Loucy (cell line): ENCODE data around the gene GAST.
A peak's percentile ranks its signal among the peaks of the same experiment; 100 is the strongest.
"Not testable (repeated sequence)": the region's sequence is repeated elsewhere in the genome, so short reads cannot be mapped to it uniquely, and the experiment has no call there.

Experiments
- H2AFZ ChIP-seq: fragments of 200-600 bp; sonication (generic); 2 replicates; pipeline ENCODE4 v1.6.0; 2016; ENCODE audit warnings: antibody characterized with exemption, mild to moderate bottlenecking, low read length, moderate library complexity
- H3F3A ChIP-seq: fragments of 200-600 bp; 2 replicates; pipeline ENCODE4 v1.6.0; 2016; ENCODE audit warnings: antibody characterized with exemption, low read depth, mild to moderate bottlenecking
- H3K27me3 ChIP-seq: fragments of 200-600 bp; sonication (generic); 2 replicates; pipeline ENCODE4 v1.6.1; 2014; ENCODE audit warnings: low read length, mild to moderate bottlenecking; ENCODE audit not compliant: insufficient read depth, poor library complexity, severe bottlenecking
- H3K36me3 ChIP-seq: fragments of 200-600 bp; sonication (generic); 2 replicates; pipeline ENCODE4 v1.6.1; 2016; ENCODE audit warnings: low read length; ENCODE audit not compliant: insufficient read depth
- H3K4me1 ChIP-seq: fragments of 200-600 bp; sonication (generic); 2 replicates; pipeline ENCODE4 v1.5.1; 2014; ENCODE audit warnings: low read length, mild to moderate bottlenecking; ENCODE audit not compliant: insufficient read depth, poor library complexity, severe bottlenecking
- H3K4me2 ChIP-seq: fragments of 200-600 bp; sonication (generic); 2 replicates; pipeline ENCODE4 v1.6.0; 2014; ENCODE audit warnings: antibody characterized with exemption, low read length, low read depth, mild to moderate bottlenecking; ENCODE audit not compliant: poor library complexity, severe bottlenecking
- H3K4me3 ChIP-seq: fragments of 200-600 bp; sonication (generic); 2 replicates; pipeline ENCODE4 v1.5.1; 2014; ENCODE audit warnings: low read length, mild to moderate bottlenecking, mixed read lengths; ENCODE audit not compliant: poor library complexity, severe bottlenecking
- H3K79me2 ChIP-seq: fragments of 200-600 bp; sonication (generic); 2 replicates; pipeline ENCODE4 v1.6.1; 2014; ENCODE audit warnings: low read length; ENCODE audit not compliant: insufficient read depth
- H3K9ac ChIP-seq: fragments of 200-600 bp; sonication (generic); 2 replicates; pipeline ENCODE4 v1.6.0; 2014; ENCODE audit warnings: mild to moderate bottlenecking, low read depth, low read length, moderate library complexity; ENCODE audit not compliant: poor library complexity, severe bottlenecking
- H3K9me2 ChIP-seq: fragments of 200-600 bp; sonication (generic); replicated peaks from 2 replicates; pipeline ENCODE4 v1.6.1; 2016; ENCODE audit warnings: low read depth, low read length, mixed read lengths
- H3K9me3 ChIP-seq: fragments of 200-600 bp; sonication (generic); 2 replicates; pipeline ENCODE4 v1.6.1; 2014; ENCODE audit warnings: mild to moderate bottlenecking, antibody characterized with exemption, low read length, low read depth; ENCODE audit not compliant: insufficient read depth
- H4K20me1 ChIP-seq: fragments of 200-600 bp; sonication (generic); 2 replicates; pipeline ENCODE4 v1.6.0; 2014; ENCODE audit warnings: antibody characterized with exemption, low read length, mild to moderate bottlenecking; ENCODE audit not compliant: insufficient read depth, poor library complexity, severe bottlenecking
- CTCF ChIP-seq: fragments of 200-600 bp; sonication (generic); conservative IDR thresholded peaks from 2 replicates; pipeline ENCODE4 v1.5.1; 2014; ENCODE audit warnings: mild to moderate bottlenecking, antibody characterized with exemption, low read length
- EZH2phosphoT487 ChIP-seq: fragments of 200-600 bp; IDR thresholded peaks from 2 replicates; pipeline ENCODE4 v1.6.1; 2018; ENCODE audit warnings: antibody characterized with exemption, mild to moderate bottlenecking, moderate library complexity, borderline replicate concordance

Gene GAST

GRCh38 chr17:41666708-41667279, 45.3 kb upstream of the GAST start:
- Histone ChIP-seq H3K27me3 (no peaks in the 10 kb centered on the region), H3K9ac (peak overlapping the region; percentile 69), H3K4me2 (peak overlapping the region; percentile 91), H3K4me1 (peaks cover 23% of the 10 kb centered on the region), H3K79me2 (no peaks in the 10 kb centered on the region), H3K9me2 (no peaks in the 10 kb centered on the region), H3K36me3 (no peaks in the 10 kb centered on the region), H4K20me1 (no peaks in the 10 kb centered on the region), H2AFZ (peak overlapping the region; percentile 99), H3K4me3 (peak overlapping the region; percentile 77), H3K9me3 (no peaks in the 10 kb centered on the region), H3F3A (no peaks in the 10 kb centered on the region)
- no peak for TF ChIP-seq EZH2phosphoT487
- TF ChIP-seq CTCF: peak; percentile 90

- Histone ChIP-seq H3K9ac (peak overlapping the region; percentile 69), H4K20me1 (no peaks in the 10 kb centered on the region), H3K4me2 (peak overlapping the region; percentile 91), H3F3A (no peaks in the 10 kb centered on the region), H3K36me3 (no peaks in the 10 kb centered on the region), H3K9me2 (no peaks in the 10 kb centered on the region), H3K79me2 (no peaks in the 10 kb centered on the region), H3K27me3 (no peaks in the 10 kb centered on the region), H2AFZ (peak overlapping the region; percentile 99), H3K4me1 (peaks cover 23% of the 10 kb centered on the region), H3K4me3 (peak overlapping the region; percentile 77), H3K9me3 (no peaks in the 10 kb centered on the region)
- TF ChIP-seq EZH2phosphoT487: no peak
- TF ChIP-seq CTCF: no peak
Observed at GRCh38 chr17:41667280-41668041, 44.7 kb upstream of the GAST start.

- no peaks in the 10 kb centered on the region for H3K36me3 ChIP-seq
- peaks cover 9% of the 10 kb centered on the region for H3K4me1 ChIP-seq
- no peaks in the 10 kb centered on the region for H3K79me2 ChIP-seq
- no peak overlapping the region for H3K4me2 ChIP-seq
- H3K9ac ChIP-seq: no peak overlapping the region
- no peaks in the 10 kb centered on the region for H4K20me1 ChIP-seq
- no peaks in the 10 kb centered on the region for H3K9me2 ChIP-seq
- TF ChIP-seq CTCF (no peak), EZH2phosphoT487 (no peak)
- H2AFZ ChIP-seq: no peak overlapping the region
- no peak overlapping the region for H3K4me3 ChIP-seq
- no peaks in the 10 kb centered on the region for H3F3A ChIP-seq
- H3K9me3 ChIP-seq: no peaks in the 10 kb centered on the region
- no peaks in the 10 kb centered on the region for H3K27me3 ChIP-seq
Observed at GRCh38 chr17:41672153-41672552, 40.0 kb upstream of the GAST start.

DNA sequence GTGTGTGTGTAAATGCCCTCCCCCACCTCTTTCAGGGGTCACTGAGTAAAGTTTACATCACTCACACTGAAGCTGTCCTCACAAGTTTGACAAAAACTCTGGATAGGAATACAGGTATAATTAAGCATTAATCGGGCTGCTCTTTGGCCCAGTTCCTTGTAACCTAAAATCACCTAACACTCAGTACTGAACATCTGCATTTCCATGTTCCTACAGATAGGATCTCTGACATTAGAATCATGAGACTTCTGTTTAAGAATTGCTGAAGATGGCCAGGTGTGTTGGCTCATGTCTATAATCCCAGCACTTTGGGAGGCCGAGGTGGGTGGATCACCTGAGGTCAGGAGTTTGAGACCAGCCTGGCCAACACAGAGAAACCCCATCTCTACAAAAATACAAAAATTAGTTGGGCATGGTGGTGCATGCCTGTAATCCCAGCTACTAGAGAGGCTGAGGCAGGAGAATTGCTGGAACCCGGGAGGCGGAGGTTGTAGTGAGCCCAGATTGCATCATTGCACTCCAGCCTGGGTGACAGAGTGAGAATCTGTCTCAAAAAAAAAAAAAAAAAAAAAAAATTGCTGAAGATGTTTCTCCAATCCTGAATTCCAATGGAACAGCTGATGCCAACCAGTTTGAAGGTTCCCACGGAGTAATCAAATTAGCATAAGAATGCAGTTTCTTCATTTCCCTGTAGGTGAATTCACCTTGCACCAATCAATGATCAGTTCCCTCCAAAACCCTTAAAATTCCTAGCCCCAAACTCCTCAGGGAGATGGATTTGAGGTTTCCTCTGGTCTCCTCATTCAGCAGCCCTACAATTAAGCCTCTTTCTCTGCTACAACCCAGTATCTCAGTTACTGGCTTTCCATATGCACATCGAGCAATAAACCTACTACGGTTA, 36.7 kb upstream of the GAST start:
- H3K27me3 ChIP-seq, H3F3A ChIP-seq, H2AFZ ChIP-seq, H3K9me3 ChIP-seq, H4K20me1 ChIP-seq, H3K9me2 ChIP-seq, H3K79me2 ChIP-seq, H3K36me3 ChIP-seq, H3K4me3 ChIP-seq, H3K9ac ChIP-seq, H3K4me2 ChIP-seq: not testable (repeated sequence)
- peaks cover 22% of the 10 kb centered on the region for H3K4me1 ChIP-seq
